GM21717 (cell line): ENCODE data around the gene OSBPL2.

Source experiments
- ATAC-seq: cut with Tn5 transposase; IDR thresholded peaks from one replicate; pipeline ENCODE4 v1.9.1; 2021; ENCODE audit warnings: mild to moderate bottlenecking, moderate library complexity; ENCODE audit not compliant: unreplicated experiment

Gene OSBPL2

GRCh38 chr20:62219992-62220665 lies 18.2 kb upstream of the OSBPL2 start, which contains the start of gene HRH3:
TSS of gene HRH3 (minus strand) at chr20:62220278. CDS start at chr20:62219970, 308 bp downstream.
- no peak for ATAC-seq

- ATAC-seq, result no peak
Measured at GRCh38 chr20:62220666-62221568, 17.4 kb upstream of the OSBPL2 start.

GRCh38 chr20:62222266-62222850 lies 16.0 kb upstream of the OSBPL2 start:
- no peak for ATAC-seq

- ATAC-seq, result no peak
Measured at GRCh38 chr20:62222972-62223371, 15.3 kb upstream of the OSBPL2 start.

GRCh38 chr20:62223571-62223970 lies 14.8 kb upstream of the OSBPL2 start:
- no peak for ATAC-seq

- ATAC-seq, result no peak
Measured at GRCh38 chr20:62224113-62224855, 14.0 kb upstream of the OSBPL2 start.

GRCh38 chr20:62225026-62225425 lies 13.3 kb upstream of the OSBPL2 start:
- ATAC-seq, result no peak

GRCh38 chr20:62225820-62226635 lies 12.3 kb upstream of the OSBPL2 start:
- ATAC-seq, result no peak

- ATAC-seq, result no peak
Measured at GRCh38 chr20:62226707-62227590, 11.4 kb upstream of the OSBPL2 start.

GRCh38 chr20:62227591-62227976 lies 10.7 kb upstream of the OSBPL2 start:
- no peak for ATAC-seq

GRCh38 chr20:62227977-62228958 lies 10.1 kb upstream of the OSBPL2 start:
- ATAC-seq, result no peak

GRCh38 chr20:62228982-62229545 lies 9.3 kb upstream of the OSBPL2 start:
- ATAC-seq, result no peak

- ATAC-seq, result no peak
Measured at GRCh38 chr20:62229667-62230066, 8.7 kb upstream of the OSBPL2 start.

- no peak for ATAC-seq
Measured at GRCh38 chr20:62230276-62230675, 8.0 kb upstream of the OSBPL2 start.

GRCh38 chr20:62230696-62231095 lies 7.6 kb upstream of the OSBPL2 start:
- no peak for ATAC-seq

- no peak for ATAC-seq
Measured at GRCh38 chr20:62231292-62231691, 7.0 kb upstream of the OSBPL2 start.

- no peak for ATAC-seq
Measured at GRCh38 chr20:62232194-62232593, 6.1 kb upstream of the OSBPL2 start.
